NOMO-1 treated with DMSO at 0.1 percent for 48 hours (cell line): Measurements from ENCODE around the gene COL4A1.

Experiments
- DNase-seq: peaks from one replicate; lab custom pipeline; 2025; ENCODE audit not compliant: unreplicated experiment; lab: John Stamatoyannopoulos, UW

The COL4A1 gene

DNA sequence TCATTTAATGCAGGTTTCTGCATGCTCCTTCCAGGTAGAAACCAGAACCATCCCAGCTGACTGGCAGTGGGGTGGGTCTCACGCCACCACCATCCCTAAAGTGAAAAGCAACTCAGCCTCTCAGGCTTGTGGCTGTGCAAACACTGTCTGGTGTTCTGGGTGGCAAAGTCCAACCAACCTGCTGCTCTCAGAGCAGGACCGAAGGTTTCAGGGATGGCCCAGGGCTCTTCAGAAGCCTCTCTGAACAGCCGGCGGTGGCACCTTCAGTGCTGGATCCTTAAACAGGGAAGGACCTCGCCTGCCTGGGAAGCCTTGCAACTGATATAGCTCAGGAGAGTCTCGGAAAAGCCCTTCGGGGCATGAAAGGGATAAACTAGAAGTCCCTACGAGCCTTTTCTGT lies 100.8 kb downstream of the COL4A1 start:
- DNase-seq, result no peak

DNA sequence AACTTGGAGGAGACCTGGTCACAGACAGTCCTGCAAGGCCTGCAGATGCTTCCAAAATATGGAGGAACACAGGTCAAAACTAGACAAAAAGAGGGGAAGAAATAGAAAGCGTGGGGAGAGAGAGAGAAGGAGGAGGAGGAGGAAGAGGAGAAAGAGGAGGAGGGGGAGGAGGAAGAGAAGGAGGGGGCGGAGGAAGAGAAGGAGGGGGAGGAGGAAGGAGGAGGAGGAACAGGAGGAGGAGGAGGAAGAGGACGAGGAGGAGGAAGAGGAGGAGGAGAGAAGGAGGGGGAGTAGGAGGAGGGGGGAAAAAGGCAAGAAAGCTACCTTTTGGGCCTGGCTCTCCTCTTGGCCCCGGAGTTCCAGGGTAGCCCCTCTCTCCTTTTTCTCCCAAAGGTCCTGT lies 105.8 kb downstream of the COL4A1 start:
- no peak for DNase-seq

DNA sequence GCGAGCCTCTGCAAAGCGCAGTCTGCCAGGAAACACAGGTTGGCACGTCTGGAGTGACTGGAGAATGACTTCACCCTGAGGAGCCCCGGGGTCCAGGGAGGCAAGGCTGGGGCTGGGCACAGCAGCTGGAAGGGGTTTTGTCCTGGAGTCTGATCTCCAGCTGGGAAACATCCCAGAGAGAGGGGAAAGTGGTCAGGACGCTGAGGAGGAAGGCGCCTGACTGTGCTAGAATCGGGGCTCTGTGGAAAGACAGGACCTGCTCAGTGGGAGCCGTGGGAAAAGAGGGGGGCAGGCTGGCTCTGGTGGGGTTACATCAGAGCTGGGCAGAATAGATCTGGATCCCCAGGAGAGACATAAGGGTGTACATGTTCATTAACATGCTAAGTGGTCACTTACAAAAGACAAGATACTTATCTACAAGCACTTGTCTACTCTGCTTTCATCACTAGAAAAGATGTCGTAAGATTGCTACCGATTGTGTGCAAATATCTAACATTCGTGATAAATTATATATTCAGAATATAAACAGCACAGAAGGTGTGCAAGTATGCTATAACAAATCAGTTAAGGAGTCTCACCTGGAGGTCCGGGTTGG lies 106.6 kb downstream of the COL4A1 start:
- no peak for DNase-seq

DNA sequence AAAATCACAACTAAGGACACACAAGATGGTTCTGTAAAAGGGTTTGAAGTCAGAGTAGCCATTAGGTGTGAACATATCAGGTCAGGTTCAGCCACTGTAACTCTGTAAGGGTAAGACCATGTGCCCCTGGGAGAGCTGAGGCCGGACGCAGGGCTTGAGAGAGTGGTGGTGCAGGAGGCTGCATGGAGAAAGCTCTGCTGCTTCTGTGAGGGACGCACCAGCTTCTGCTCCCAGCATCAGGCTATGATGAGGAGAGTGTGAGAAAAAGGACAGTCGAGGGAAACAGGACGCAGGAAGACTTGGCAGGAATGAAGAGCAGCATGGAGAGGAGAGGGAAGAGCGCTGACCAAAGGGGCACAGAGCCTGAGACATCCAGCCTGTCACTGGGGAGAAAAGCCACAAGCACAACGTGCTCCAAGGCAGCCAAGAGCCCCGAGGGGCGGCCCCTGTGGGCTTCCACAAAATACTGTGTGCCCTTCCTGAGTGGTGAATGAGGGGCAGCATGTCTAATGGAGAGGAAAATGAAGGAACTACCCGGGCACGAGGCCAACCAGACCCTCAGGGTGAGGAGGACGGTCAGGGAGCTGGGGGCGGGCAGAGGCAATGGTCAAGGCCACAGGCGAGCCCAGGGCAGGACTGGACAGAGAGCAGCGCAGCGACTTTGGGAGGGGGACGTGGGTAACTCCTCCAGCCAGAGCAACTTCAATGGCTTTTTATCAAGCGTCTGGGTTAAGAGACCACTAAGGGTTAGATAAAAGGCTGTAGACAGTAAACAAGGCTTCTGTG lies 107.7 kb downstream of the COL4A1 start:
- DNase-seq, result no peak

DNA sequence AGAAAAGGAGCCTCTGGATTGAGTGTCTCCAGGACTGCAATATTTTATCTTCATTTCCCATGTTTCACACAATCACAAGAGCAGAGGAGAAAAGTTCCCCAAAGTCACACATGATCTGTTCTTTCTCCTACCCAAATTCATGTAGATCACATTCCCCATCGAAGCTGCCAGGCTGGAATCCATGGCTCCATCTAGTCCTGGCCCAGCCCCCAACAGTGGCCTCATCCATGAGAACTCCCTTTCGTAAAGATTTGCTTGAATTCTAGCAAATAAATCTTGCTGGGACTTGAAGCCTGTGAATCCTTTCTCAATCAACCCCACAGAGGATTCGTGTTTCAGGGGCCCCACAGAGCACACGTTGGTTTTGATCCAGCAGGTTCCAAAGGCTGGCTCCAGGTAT lies 109.5 kb downstream of the COL4A1 start:
- DNase-seq, result no peak

DNA sequence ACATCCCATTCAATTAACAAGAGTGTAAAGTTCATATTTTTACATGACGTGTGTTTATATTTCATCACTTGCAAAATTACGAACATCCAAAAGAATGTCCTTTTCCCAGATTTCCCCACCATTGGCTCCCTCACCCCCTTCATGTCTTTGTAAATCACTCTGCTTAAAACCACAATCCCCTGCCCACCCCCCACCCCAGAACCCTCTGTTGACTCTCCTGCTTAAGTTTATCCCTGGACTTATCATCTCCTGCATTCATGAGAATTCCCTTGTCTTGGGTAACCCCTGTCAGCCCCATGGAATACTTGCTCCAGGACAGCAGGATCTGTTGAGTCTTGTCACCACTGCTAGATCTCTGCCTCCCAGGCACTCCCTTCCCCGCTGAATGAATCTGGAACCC lies 109.9 kb downstream of the COL4A1 start:
- DNase-seq, result no peak

DNA sequence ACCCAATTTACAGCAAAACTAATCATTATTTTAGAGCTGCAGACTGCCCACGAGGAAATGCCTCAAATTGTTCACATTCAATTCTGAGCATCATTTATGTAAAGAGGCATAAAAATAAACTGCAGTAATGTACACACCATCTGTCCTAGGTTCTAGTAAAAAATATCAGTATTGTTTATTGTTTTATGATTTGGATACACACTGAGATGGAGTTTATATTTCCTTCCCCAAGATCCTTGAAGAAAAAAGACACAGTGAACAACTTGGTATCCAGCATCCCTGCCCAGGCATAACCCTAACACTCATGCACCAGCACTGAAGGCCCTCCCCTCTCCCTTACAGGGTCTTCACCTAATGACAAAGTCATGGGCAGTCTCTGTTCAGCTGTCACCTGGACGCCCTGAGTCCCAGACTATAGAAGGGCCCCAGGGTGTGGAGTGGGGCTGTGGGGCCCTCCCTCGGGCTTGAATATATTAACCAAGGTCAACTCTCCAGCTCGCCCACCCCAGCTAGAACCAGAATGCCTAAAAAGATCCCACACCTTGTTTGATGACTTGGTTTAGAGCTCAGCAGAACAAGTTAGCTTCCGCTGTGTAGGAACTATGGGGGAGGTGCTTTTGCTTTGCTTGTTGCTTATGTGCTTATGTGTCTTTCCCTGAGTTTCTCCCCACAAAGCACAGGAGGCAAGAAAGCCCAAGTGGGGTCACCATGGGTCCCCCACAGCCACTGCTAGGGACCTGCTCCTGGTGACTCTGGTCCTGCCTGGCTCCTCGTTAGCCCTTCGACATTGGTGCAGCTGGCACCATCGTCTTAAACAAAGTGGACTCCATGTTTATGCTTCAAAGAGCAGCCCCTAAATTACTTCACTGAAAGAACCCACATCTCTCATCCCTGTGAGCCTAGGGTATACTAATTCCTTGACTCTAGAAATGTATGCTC lies 111.1 kb downstream of the COL4A1 start:
- no peak for DNase-seq

DNA sequence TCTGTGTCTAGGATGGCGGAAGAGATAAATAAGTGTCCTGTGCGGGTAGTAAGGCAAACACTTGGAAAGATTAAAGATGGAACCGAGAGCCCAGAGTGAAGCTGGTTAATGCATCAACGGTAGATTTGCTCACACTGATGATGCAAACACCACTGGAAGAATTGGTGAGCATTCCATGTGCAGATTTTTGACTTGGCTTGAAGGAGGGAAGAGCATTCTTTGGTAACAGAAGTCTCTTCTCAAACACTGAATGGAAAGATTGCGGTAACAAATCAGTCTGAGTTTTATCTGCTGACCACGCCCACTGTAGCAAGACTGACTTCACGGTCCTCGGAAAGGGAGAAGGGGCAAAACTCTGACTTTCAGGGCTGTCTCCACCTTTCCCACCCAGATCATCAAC lies 112.5 kb downstream of the COL4A1 start:
- DNase-seq, result no peak

DNA sequence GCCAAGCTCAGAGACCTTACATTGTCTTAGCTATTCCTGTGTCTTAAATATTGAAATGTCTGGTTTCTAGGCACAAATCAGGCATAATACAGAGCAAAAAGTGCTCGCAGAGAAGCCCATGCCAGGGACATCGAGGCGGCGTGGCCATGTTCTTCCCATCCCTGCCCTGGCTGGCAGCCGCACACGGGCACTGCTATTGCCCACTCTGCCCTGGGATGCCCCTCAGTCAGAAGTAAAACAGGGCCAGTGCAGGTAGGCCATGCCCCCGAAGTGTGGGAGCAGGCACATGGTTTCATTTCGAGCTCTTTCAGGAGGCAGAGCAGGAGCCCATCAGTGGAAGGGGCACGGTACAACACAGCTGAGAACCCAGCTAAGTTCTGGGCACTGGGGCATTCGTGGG lies 113.5 kb downstream of the COL4A1 start:
- no peak for DNase-seq

DNA sequence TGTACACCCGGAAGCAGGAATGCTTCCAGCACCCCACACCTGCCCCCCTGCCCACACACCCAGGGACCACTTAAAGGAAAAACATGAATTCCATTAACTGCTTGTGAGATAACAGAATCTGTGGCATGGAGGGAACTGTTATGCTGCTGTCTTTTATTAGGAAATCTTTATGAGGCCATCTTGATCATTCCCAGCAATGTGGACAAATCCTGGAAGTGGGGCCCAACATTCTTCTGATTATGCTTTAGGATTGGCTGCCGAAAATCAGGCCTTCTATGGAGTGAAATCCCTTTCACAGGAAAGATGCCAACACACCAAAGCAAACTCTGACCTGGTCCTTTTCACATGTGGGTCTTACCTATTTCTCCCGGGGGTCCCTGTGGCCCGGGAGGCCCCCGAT lies 114.5 kb downstream of the COL4A1 start:
- no peak for DNase-seq

DNA sequence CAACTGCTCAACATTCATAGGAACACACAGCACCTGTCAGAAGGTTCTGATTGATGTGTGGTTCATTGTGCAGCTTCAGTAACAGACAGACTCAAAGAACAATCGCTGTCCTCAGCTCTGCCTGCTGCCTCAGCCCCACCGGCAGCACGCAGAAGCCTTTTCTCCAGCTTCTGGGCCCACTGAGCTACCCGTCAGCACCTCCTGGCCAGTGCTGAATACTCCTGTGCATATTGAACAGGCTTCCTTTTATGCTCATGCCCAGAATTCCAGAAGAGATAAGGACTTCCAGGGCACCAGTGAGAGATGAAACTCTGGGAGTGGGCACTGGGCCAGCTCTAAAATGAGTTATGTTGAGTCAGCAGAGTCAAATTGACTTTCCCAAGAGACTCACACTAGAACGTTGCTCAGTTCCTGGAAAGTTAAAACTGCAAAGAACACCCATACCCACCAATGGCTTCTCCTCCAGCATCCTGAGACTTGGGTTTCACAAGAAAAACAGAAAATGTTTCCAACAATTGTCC lies 119.3 kb downstream of the COL4A1 start:
- no peak for DNase-seq

DNA sequence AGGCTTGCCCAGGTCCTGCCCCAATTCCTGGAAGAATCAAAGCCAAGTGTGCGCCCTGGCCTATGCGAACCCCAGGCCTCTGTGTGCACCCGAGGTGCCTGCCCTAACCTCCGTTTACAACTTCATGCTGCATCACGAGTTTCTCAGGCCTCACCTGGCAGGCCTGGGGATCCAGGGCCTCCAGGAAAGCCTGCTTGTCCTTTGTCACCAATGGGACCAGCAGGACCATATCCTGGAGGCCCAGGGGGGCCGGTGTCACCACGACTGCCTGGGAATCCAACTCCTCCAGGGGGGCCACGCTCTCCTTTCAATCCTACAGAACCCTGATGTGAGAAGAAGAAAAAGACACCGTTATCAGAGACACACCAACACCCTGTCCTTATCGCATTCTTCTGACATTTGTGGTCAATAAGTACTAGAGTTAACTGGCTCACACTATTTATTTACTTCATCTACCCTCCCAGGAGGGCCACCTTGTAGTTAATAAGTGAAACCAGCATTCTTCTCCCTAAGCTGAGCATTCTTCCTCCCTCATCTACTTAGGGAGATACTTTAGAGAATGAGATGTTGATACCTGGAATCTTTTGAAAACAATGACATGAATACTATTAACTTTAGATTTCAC lies 120.6 kb downstream of the COL4A1 start:
- DNase-seq, result no peak

DNA sequence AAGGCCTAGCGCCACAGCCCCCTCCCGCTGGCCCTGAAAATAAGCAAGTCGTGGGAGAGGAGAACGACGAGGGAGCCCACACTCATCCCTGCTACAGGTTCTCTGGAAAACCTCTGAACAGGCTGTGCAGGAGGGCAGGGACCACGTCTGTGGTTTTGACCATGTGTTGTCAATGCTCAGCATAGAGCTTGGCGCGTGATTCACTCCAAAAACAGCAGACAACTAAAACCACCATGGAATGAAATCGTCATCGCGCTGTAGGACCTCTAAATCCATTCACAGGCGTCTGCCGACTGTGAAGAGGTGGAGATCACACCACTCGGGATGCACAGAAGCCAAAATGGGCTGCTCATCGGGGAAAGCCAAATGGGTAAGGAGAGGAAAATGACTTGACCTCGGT lies 121.3 kb downstream of the COL4A1 start:
- DNase-seq, result no peak

DNA sequence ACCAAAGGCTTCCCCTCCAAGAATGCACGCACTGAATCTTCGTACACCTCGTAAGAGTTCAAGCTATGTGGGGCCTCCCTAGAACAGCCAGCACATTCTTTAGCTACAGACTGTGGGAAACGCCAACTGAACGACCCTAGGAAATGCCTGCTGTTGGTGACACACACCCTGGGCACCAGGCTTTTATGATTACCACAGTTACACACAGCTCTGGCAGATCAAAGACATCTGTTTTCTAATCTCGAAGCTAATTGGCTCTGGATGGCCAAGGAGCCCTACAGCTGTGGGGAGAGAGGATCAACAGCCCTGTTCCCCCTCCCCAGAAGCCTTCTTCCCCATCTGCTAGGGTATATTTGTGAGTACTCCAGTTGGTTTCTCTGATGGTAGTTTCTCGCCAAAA lies 123.0 kb downstream of the COL4A1 start:
- no peak for DNase-seq

DNA sequence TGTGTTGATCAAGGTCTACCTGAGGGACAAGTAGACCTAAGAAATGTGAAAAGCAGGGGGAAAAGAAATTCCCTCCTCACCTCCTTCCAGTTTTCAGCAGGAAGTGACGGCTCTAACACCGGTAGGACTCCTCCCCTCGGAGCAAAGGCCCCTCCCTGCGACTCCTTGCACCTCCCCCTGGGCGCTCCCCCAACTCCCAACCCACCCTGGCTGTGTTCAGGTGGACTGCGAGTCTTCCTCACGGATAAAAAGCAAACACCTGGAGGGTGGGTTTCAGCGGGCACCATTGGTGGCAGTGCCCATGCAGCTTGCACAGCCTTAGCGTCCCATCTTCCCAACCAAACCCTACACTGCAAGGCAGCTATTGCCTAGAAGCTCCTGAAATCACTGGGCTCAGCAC lies 124.5 kb downstream of the COL4A1 start:
- no peak for DNase-seq

DNA sequence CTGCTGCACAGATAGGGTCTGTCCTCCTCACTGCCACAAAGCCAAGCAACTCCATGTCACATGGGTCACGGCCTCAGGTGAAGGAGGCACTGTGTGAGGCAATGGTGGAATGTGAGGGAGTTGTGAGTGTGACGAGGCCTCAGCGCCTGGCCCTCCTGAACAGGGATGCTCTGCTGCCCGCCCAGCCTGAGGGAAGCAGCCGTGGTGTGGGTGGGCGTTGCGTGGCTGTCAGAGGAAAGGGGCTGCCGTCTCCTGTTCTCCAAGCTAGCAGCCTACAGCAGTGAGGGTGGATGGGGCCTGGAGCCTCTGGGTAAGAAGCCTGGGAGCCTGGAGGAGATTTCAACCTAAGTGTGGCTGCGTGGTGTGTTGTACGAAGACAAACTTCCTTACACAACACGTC lies 125.0 kb downstream of the COL4A1 start:
- no peak for DNase-seq

DNA sequence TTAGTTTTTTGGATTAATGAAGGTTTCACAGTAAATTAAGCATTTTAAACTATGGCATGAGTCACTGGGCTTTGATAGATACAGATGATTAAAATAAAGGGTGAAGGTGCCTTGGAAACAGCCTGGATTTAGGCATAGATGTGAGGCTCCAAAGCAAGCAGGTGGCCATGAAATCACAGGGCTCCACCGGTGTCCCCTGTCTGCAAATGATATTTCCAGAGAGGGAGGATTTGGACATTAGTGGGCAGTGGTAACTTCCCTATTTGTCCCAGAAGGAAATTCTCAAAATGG lies 127.2 kb downstream of the COL4A1 start:
- no peak for DNase-seq

DNA sequence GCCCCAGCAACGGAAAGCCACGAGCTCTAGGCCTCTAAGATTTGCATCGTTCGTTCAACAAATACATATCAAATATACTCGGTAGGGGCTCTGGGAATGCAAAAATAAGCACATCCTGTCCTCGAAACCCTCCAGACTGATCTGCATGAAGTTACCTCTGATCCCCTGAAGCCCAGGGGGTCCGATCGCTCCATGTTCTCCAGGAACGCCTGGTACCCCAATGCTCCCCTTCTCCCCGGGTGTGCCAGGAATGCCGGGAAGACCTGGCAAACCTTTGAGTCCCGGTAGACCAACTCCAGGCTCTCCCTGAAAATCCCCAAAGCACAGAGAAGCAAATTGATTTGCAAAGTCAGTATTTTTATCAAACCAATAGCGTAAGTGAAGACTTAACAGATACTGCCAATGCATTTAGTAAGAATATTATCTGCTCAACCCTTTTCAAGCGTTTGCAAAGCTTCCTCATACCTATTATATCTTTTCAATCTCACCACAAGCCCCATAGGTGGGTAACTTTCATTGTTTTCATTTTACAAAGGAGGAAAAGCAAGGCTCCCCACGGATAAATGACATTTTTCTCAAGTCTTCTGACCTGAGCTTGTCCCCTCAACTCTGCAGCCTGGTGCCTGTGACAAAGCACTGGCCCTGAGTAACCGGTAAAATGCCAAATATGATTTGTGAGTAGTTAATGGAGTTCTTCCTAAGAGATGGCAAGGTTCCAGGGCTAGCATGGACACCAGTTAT lies 127.7 kb downstream of the COL4A1 start:
- DNase-seq, result no peak

DNA sequence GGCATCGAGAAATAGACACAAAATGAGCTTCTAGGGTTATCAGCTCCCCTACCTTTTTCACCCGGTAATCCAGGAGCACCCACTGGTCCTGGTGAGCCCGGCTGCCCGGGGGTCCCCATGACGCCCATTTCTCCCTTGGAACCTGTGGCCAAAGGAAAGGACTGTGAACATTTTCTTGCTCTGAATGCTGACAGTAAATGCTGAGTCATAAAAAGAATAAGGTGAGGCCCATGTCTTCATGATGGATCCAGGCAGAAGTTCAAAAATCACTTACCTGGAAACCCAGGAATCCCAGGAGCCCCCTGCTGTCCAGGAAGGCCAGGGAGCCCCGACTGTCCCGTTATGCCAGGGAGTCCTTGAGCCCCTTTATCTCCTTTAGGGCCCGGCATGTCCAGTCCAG lies 129.2 kb downstream of the COL4A1 start:
- DNase-seq, result no peak

DNA sequence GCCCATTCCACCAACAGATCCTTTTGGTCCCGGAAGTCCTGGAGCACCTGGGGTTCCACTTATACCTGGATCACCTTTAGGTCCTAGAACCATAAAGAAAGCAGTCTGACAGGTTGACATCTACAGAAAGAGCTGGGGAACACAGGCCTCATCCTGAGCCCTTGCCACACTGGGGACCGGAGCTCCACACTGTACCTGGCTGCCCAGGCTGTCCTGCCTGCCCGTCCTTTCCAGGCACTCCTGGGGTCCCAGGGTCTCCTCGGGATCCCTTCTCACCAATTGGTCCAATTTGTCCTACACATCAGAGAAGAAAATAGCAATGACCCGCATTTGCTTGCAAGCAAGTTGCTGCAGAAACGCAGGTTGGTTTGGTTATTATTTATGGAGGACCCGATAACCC lies 130.5 kb downstream of the COL4A1 start:
- DNase-seq, result no peak
